Stimulated activated CD8-positive, alpha-beta memory T cell treated with anti-CD3 and anti-CD28 coated beads, Interleukin-2, amount 100 ng/mL, for 1 hour (primary cell): Measurements from ENCODE around the gene GHRH.

Source experiments
- DNase-seq, 2 donors: peaks; one replicate each; pipeline ENCODE4 v3.0.0-alpha.2; 2020; ENCODE audit warnings: low read depth in 2 of 2

The GHRH gene

DNA sequence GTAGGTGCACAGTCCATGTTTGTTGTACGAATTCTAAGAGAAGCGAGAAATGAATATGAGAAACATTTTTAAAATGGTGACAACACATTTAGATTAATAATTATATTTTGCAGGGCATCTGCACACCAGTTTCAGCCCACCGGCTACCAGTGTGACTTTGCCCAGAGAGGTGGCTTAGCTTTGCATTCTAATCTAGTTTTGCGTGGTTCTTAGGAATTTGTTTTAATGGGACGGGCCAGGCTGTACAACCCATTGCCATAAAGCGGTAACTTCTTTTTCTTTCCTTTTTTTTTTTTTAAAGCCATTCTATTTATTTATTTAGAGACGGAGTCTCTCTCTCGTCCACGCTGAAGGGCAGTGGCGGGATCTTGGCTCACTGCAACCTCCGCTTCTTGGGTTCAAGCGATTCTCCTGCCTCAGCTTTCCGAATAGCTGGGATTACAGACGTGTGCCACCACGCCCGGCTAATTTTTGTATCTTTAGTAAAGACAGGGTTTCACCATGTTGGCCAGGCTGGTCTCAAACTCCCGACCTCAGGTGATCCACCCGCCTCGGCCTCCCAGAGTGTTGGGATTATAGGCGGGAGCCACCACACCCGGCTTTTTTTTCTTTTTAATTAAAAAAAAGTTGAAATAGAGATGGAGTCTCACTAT lies 28.7 kb upstream of the GHRH start:
- DNase-seq, result no peak

DNA sequence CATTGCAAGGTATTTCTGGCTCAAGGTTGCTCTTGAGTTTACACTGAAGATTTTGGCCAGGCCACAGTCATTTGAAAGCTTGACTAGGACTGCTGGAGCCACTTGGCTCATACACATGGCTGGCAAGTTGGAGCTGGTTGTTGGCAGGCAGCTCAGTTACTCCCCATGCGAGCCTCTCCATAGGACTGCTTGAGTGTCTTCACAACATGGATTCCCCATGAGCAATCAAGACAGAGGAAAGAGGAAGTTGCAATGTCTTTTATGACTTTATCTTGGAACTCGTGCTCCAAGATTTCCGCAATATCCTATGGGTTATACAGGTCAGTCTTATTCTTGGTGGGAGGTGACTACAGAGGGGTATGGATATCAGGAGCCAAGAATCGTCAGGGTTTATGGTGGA lies 26.5 kb upstream of the GHRH start:
- DNase-seq, result no peak

DNA sequence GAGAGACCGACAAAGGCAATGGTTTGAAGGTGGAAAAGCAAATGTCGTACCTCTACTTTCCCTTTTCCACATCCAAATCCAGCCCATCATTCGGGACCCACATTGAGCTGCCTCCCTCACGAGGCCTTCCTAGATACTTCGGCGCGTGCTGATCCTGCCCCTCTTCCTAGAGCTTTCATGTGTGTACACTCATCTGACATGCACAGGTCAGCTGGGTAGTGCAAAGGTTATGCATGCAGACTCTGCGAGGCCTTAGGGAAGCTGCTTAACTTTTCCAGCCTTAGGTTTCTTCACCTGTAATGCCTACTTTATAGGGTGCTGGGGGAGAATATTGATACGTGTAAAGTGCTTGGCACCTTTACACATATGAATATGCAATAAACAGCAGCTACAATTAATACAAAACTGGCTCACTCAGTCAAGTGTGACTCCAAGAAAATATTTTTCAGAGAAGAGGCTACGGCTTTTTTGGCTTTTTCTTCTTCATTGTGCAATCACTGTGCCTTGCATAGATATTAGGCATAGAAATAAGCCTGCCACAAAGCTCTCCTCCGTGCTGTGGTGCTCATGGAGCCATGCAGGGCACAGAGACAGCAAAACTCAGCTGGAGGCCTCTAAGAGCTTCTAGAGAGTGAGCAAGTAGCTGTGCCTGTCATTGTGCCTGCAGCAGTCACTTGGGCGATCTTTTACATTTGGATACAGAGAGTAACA lies 24.2 kb upstream of the GHRH start:
- no peak for DNase-seq

GRCh38 chr20:37284691-37285161 lies 23.1 kb upstream of the GHRH start:
- no peak for DNase-seq

DNA sequence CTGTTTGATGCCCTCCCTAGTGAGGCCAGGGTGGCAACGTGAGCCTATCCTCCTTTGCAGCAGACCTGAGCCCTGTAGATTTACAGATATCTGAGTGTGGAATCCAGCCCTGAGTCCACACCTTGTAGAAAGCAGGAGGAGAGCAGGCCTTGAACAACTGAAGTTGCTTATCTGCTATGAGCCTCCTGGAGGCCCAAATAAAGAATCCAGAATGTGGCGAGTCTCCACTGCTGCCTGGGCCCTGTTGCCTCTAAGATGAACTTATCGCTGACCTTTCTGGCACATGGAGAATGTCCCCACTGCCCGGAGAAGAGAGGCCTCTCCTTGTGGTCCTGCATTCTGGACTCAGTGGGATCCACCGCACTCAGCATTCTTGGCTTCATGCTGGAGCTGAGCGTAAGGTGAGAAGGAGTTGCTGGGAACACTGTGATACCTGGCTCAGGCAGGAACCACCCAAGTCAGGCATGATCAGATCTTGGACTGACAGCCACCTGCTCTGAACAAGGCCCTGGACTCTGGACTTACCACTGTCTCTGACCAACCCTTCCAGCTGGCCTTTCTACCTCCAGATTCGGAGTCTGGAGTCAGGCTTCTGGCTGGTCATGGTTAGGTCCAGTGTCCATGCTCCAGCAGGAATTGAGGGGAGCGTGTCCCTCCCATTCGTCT lies 22.0 kb upstream of the GHRH start:
- no peak for DNase-seq

- no peak for DNase-seq
Observed at GRCh38 chr20:37282556-37282955, 20.9 kb upstream of the GHRH start.

DNA sequence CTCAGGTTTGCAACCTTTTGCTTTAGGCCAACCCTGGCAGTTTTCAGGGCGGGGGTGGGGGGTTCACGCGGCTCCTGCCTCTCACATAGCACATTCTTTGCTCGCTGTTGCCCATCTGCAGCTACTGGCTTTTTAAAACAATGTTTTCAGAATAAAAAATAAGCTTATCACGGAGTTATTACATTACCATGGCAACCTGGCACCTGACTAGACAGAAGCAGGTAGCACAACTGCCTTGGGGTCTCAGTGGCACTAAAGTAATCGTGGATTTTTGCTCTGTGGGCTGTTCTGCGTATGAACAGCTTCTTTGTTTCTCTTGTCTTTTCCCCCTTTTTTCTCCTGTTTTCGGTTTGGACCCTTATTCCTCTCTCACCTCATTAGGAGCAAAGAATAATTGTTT lies 18.8 kb upstream of the GHRH start:
- no peak for DNase-seq

- DNase-seq, result no peak
Observed at GRCh38 chr20:37279820-37280219, 18.2 kb upstream of the GHRH start.

GRCh38 chr20:37278966-37279590 lies 17.5 kb upstream of the GHRH start:
- no peak for DNase-seq

DNA sequence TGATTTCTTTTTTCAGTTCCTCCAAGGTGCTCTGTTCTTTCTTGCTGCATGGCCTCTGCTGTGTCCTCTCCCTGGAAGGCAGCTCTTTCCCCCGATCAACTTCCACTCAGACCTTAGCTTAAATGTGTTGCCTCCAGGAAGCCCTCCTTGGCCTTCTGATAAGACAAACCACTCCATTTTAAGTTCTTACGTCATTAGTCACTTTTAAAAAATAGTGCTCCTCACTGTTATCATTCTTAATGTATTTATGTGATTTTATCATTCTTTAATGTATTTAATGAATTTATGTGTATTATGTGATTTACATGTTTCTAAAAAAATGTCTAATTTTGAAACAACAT lies 15.6 kb upstream of the GHRH start:
- no peak for DNase-seq

- no peak for DNase-seq
Observed at GRCh38 chr20:37276494-37277252, 15.1 kb upstream of the GHRH start.

GRCh38 chr20:37274851-37275524 lies 13.4 kb upstream of the GHRH start:
- no peak for DNase-seq

DNA sequence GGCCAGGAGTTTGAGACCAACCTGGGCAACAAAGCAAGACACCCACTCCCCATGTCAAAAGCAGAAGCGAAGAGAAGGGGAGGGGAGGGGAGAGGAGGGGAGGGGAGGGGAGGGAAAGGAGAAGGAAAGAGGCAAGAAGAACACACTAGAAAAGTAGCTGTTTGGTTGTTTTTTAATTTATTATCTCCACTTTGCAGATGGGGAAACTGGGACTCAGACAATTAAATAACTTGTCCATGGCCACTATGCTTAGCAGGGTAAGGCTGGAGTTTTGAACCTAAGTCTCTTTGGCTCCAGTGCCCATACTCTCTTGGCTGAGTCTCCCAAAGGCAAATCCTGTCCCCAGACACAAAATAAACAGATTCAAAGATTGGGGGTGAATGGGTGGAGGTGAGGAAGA lies 12.4 kb upstream of the GHRH start:
- DNase-seq, result no peak

GRCh38 chr20:37271421-37271768 lies 9.8 kb upstream of the GHRH start:
- DNase-seq, result no peak

GRCh38 chr20:37270576-37271420 lies 9.2 kb upstream of the GHRH start:
- no peak for DNase-seq

DNA sequence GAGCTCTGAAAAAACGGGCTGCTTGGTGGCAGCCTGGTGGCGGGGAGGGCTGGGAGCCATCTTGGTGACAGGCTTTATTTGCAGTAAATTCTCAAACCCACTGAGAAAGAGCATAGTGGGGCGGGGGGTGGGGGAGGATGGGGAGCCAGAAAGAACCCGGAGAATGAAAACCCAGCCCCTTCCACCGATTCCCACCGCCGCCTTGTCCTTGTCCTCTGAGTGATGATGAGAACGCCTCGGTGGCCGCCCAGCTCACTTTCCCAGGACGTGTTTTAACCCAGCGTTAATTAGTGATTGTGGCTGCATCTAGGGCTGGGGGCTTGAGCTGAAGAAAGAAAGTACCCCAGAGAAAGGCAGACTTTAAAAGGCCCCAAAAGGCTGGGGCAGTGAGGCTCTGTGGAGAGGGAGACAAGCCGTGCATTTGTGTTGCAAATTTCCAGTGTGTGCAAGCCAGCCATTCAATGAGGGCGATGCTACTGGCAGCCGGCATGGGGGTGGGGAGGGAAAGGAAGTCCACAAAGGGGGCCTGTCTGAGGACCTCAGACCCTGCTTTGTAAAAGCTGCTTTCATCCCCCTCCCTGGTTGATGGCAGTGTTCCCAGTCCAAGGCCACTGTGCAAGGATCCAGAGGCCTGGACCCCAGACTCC lies 6.2 kb upstream of the GHRH start:
- no peak for DNase-seq

GRCh38 chr20:37266940-37267666 lies 5.5 kb upstream of the GHRH start:
- DNase-seq, result no peak

DNA sequence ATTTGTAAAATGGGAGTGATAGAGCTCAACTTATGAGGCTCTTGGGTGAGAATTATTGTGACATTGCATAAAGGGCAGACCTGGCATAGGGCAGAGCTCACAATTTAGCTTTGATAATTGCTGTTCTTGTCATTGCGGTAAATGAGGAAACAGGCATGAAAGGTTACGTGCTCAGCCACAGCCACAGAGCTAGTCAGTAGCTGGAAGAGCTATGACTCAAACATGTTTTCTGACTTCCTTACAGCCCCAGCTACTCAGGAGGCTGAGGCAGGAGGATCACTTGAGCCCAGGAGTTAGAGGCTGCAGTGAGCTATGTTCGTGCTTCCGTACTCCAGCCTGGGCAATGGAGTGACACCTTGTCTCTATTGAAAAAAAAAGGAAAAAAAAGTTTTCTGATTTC lies 3.5 kb upstream of the GHRH start:
- DNase-seq, result no peak

DNA sequence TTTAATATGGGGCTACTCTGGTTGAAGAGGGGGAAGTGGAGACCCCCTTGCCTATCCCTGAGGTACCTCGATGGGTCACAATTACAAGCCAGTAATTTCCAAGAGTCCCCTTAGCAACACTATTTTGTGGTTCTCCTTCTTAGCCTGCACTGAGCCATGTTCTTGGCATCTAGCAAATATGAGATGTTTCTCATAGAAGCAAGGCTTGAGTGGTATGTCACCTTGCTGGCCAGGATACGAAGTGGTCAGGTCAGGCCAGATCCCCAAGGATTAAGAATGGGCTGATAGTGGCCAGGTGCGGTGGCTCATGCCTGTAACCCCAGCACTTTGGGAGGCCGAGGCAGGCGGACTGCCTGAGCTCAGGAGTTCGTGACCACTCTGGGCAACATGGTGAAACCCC lies 2.1 kb upstream of the GHRH start:
- no peak for DNase-seq
